Spleen (tissue), 7 donors: ENCODE measurements around the gene ABCB9.

ENCODE experiments used
- POLR2A ChIP-seq, 3 donors: fragments of 450-650 bp; IDR thresholded peaks; one replicate each; pipeline ENCODE4 v1.5.1; 2017; ENCODE audit warnings: antibody characterized with exemption in 3 of 3, mild to moderate bottlenecking in 1 of 3
- POLR2AphosphoS5 ChIP-seq, 3 donors: sonication (generic); formaldehyde crosslinking; IDR thresholded peaks; one replicate each; pipeline ENCODE4 v1.5.1; 2017; ENCODE audit warnings: antibody characterized with exemption in 3 of 3
- TF ChIP-seq, protein P1 (sequence below), 11 experiments: fragments of 200-600 bp in 7 of 11; fragments of 450-650 bp in 4 of 11; sonication (generic) in 4 of 11; IDR thresholded peaks in 8 of 11; conservative IDR thresholded peaks in 3 of 11; 1 replicate in 7 of 11; 2 replicates in 4 of 11; pipeline versions ENCODE4 v1.4.0 to v1.8.0; 2016 to 2021; ENCODE audit warnings: antibody characterized with exemption in 11 of 11, inconsistent platforms in 4 of 11, mild to moderate bottlenecking in 1 of 11
- donor health status: DM: no; HTN: no; CAD: no; lungs with moderate emphysema.
- donor health status: DM: no; HTN: no; CAD: no.
- donor health status: DM: no; HTN: no; CAD: no.

DNA sequence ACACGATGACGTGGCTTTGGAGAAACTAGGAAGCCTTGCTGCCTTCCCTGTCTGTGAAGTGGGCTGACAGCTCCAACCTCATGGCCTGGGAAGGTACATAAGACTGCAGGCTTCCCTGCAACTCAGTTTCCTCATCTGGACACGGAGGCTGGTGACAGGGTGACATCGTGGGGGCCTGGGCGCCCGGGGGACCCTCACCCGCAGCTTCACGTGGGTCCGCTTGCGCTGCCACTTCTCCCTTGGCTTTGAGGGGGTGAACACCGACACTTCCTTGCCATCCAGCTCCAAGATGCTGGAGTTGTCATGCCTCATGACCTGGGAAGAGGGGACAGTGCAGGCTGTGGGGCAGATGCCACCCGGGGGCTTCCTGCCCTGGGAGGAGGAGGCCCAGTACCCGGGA, 21.8 kb upstream of the ABCB9 start:
- TF ChIP-seq POLR2A (IDR thresholded peaks at IDR 0.05) (no peak), POLR2AphosphoS5 (IDR thresholded peaks at IDR 0.05) (no peak)
- TF ChIP-seq, protein P1, sequence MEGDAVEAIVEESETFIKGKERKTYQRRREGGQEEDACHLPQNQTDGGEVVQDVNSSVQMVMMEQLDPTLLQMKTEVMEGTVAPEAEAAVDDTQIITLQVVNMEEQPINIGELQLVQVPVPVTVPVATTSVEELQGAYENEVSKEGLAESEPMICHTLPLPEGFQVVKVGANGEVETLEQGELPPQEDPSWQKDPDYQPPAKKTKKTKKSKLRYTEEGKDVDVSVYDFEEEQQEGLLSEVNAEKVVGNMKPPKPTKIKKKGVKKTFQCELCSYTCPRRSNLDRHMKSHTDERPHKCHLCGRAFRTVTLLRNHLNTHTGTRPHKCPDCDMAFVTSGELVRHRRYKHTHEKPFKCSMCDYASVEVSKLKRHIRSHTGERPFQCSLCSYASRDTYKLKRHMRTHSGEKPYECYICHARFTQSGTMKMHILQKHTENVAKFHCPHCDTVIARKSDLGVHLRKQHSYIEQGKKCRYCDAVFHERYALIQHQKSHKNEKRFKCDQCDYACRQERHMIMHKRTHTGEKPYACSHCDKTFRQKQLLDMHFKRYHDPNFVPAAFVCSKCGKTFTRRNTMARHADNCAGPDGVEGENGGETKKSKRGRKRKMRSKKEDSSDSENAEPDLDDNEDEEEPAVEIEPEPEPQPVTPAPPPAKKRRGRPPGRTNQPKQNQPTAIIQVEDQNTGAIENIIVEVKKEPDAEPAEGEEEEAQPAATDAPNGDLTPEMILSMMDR (IDR thresholded peaks at IDR 0.05 in 8 of 11, conservative IDR thresholded peaks at IDR 0.05 in 3 of 11) = no peak
